Fibroblast of lung (primary cell): ENCODE measurements around the gene SPAG8. TPM values are rescaled to one million over a fixed set of nuclear protein-coding genes. Genes with fewer than 3 reads are reported as not detected.

Source experiments
- DNase-seq, 2 donors: peaks; one replicate each; pipeline versions ENCODE4 v3.0.0 to v3.0.0-alpha.2; 2010; ENCODE audit warnings: low read depth in 2 of 2
- H2AFZ ChIP-seq: 2 replicates; pipeline ENCODE4 v1.5.1; 2012; ENCODE audit warnings: low read length, control low read depth, inconsistent platforms
- H3K27ac ChIP-seq: 2 replicates; pipeline ENCODE4 v1.5.1; 2011; ENCODE audit warnings: low read length, control low read depth; ENCODE audit not compliant: insufficient read depth
- H3K27me3 ChIP-seq: 2 replicates; pipeline ENCODE4 v1.5.1; 2011; ENCODE audit warnings: mild to moderate bottlenecking, low read length; ENCODE audit not compliant: control insufficient read depth, insufficient read depth
- H3K36me3 ChIP-seq: 2 replicates; pipeline ENCODE4 v1.5.1; 2011; ENCODE audit warnings: low read length; ENCODE audit not compliant: control insufficient read depth, insufficient read depth
- H3K4me1 ChIP-seq: 2 replicates; pipeline ENCODE4 v1.5.1; 2011; ENCODE audit warnings: low read length; ENCODE audit not compliant: control insufficient read depth, insufficient read depth; ENCODE audit errors: extremely low read depth
- H3K4me2 ChIP-seq: 2 replicates; pipeline ENCODE4 v1.5.1; 2011; ENCODE audit warnings: low read length, control low read depth; ENCODE audit not compliant: insufficient read depth; ENCODE audit errors: extremely low read depth
- H3K4me3 ChIP-seq, 4 experiments: fragments of 200-600 bp in 1 of 4; sonication (generic) in 1 of 4; replicated peaks in 1 of 4; 2 replicates each; pipeline ENCODE4 v1.5.1; 2011 to 2016; ENCODE audit warnings: low read length in 4 of 4, low read depth in 3 of 4, mild to moderate bottlenecking in 3 of 4, control low read depth in 2 of 4, inconsistent platforms in 1 of 4, mixed read lengths in 1 of 4; ENCODE audit not compliant: insufficient read depth in 1 of 4; ENCODE audit errors: control extremely low read depth in 1 of 4
- H3K79me2 ChIP-seq: 2 replicates; pipeline ENCODE4 v1.5.1; 2012; ENCODE audit warnings: mild to moderate bottlenecking, low read length, inconsistent platforms; ENCODE audit not compliant: control insufficient read depth, insufficient read depth
- H3K9ac ChIP-seq: 2 replicates; pipeline ENCODE4 v1.5.1; 2011; ENCODE audit warnings: mild to moderate bottlenecking, low read length, control low read depth; ENCODE audit not compliant: insufficient read depth
- H3K9me3 ChIP-seq: 2 replicates; pipeline ENCODE4 v1.5.1; 2012; ENCODE audit warnings: low read depth, low read length; ENCODE audit not compliant: control insufficient read depth, insufficient read depth
- H4K20me1 ChIP-seq: 2 replicates; pipeline ENCODE4 v1.5.1; 2011; ENCODE audit warnings: low read length; ENCODE audit not compliant: control insufficient read depth, insufficient read depth; ENCODE audit errors: extremely low read depth
- EZH2 ChIP-seq: IDR thresholded peaks from 2 replicates; pipeline ENCODE4 v1.5.1; 2012; ENCODE audit warnings: low read length, control low read depth, mild to moderate bottlenecking; ENCODE audit errors: missing control alignments
- polyA plus RNA-seq, 2 donors: library from polyadenylated mRNA; depleted of rRNA in 1 of 2; stranded (reverse) in 1 of 2; unstranded in 1 of 2; fragments of >200 nt; gene quantifications; 2 replicates each; pipeline ENCODE4 v1.2.1, GENCODE V29; 2011 to 2012; ENCODE audit warnings: missing spikeins in 1 of 2
- total RNA-seq: library from RNA; depleted of rRNA; stranded (reverse); fragments of >200 nt; gene quantifications from 2 replicates; pipeline ENCODE4 v1.2.1, GENCODE V29; 2014
- TF ChIP-seq, protein P1 (sequence below), 2 donors: IDR thresholded peaks in 1 of 2; conservative IDR thresholded peaks in 1 of 2; 1 replicate in 1 of 2; 2 replicates in 1 of 2; pipeline ENCODE4 v1.5.1; 2011 to 2012; ENCODE audit warnings: low read length in 2 of 2, control low read depth in 1 of 2, inconsistent platforms in 1 of 2, low read depth in 1 of 2, mild to moderate bottlenecking in 1 of 2

SPAG8 gene
- total and polyA plus RNA-seq, 2 donors (not counting 1 experiment from before 2014, with no cell fraction given), result 0.64 to 1.3 TPM

DNA sequence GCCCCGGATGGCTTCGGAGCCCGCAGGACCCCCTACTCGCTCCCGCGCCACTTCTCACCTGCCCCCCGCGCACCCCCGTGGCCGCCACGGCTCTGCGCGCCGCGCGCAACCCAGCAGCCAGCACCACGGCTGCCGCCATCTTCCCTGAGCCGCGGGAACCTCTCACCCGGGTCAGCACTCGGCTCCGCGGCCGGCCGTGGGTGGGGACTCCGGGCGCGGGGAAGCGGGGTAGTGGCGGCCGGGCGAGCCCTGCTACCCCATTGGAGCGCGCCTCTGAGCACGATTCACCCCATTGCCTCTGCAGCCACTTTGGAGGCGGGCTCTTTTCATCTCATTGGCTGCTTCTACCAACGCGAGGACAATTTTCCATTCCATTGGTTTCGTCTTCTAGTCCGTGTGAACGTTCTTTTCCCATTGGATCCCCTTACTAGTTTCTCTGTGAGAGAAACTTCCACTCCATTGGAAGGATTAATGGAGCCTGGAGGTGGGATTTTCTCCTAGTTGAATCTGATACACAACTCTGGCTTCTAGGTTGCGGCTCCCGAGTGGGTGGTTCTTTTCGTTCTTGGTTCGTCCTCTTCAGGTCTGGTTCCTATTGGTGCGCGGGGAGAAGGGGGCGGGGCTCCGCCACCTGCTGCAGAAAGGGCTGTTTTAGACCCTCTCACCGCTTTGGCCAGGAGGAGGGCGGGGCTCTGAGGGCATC lies 2.9 kb upstream of the SPAG8 start, which contains the start of gene HINT2:
HINT2 (minus strand) TSS at position 202 of the 703 bp plus-strand sequence; CDS start at position 139, 63 bp downstream.
- Histone ChIP-seq H3K27me3 (peaks cover 2% of the 10 kb centered on the region), H3K4me3 (peak within 1 kb of the TSS; percentile 69 to 90 (median 81)), H3K27ac (peak within 1 kb of the TSS; percentile 83), H3K36me3 (no peaks in the 10 kb centered on the region), H3K4me2 (peak within 1 kb of the TSS; percentile 90), H2AFZ (peak within 1 kb of the TSS; percentile 67), H3K79me2 (no peaks in the 10 kb centered on the region), H3K9ac (peak within 1 kb of the TSS; percentile 80), H4K20me1 (no peaks in the 10 kb centered on the region), H3K9me3 (no peaks in the 10 kb centered on the region), H3K4me1 (peaks cover 12% of the 10 kb centered on the region)
- TF ChIP-seq EZH2, result no peak
- TF ChIP-seq, protein P1, sequence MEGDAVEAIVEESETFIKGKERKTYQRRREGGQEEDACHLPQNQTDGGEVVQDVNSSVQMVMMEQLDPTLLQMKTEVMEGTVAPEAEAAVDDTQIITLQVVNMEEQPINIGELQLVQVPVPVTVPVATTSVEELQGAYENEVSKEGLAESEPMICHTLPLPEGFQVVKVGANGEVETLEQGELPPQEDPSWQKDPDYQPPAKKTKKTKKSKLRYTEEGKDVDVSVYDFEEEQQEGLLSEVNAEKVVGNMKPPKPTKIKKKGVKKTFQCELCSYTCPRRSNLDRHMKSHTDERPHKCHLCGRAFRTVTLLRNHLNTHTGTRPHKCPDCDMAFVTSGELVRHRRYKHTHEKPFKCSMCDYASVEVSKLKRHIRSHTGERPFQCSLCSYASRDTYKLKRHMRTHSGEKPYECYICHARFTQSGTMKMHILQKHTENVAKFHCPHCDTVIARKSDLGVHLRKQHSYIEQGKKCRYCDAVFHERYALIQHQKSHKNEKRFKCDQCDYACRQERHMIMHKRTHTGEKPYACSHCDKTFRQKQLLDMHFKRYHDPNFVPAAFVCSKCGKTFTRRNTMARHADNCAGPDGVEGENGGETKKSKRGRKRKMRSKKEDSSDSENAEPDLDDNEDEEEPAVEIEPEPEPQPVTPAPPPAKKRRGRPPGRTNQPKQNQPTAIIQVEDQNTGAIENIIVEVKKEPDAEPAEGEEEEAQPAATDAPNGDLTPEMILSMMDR (conservative IDR thresholded peaks at IDR 0.05 in 1 of 2, IDR thresholded peaks at IDR 0.05 in 1 of 2; ENCODE audit: low read depth in 1 of 2, low read length in 2 of 2), result no peak
- peak; percentile 99 for DNase-seq

DNA sequence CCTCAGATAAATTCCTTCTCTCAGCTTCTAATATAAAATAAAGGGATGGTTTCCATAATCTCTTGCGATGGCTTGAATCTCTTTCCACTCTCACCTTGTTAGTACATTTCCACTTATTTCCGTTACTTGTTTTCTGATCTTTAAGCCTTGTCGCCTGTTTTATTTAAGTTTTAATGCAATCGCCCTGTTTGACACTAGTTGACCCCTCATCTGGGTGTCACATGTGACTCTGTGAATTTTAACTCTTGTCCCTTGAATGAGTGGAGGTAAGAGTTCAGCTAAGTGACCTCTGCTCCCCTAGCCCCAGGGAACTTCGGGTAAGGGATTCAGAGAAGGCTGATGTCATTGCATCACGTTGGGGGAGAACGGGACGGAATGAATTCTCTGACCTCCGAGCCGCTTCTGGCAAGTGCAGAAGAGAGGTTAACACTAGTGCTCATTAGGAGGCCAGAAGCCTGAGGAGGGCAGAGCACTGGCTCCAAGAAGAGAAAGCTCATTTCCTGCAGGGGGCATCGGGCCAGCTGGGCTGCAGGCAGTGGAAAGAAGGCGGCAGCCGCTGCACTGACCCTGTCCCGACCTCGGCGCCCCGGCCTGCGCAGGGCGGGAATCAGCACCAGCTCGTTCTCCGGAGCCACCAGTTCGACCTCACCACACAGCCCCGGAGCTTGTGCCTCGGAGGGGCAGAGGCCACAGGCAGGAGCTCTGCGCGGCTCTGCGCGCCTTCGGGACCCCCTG lies 2.2 kb upstream of the SPAG8 start:
- Histone ChIP-seq H3K4me1 (peaks cover 12% of the 10 kb centered on the region), H3K79me2 (no peaks in the 10 kb centered on the region), H3K4me3 (peak overlapping the region; percentile 62 to 90 (median 81)), H3K9ac (peak overlapping the region; percentile 80), H3K9me3 (no peaks in the 10 kb centered on the region), H3K27me3 (peaks cover 2% of the 10 kb centered on the region), H3K36me3 (no peaks in the 10 kb centered on the region), H2AFZ (peak overlapping the region; percentile 67), H4K20me1 (no peaks in the 10 kb centered on the region), H3K27ac (peak overlapping the region; percentile 83), H3K4me2 (peak overlapping the region; percentile 90)
- DNase-seq, result peak; percentile 41 to 64
- no peak for TF ChIP-seq EZH2
- TF ChIP-seq, protein P1 (conservative IDR thresholded peaks at IDR 0.05 in 1 of 2, IDR thresholded peaks at IDR 0.05 in 1 of 2; ENCODE audit: low read depth in 1 of 2, low read length in 2 of 2), result peak in 1 of 2 donors; percentile 40

DNA sequence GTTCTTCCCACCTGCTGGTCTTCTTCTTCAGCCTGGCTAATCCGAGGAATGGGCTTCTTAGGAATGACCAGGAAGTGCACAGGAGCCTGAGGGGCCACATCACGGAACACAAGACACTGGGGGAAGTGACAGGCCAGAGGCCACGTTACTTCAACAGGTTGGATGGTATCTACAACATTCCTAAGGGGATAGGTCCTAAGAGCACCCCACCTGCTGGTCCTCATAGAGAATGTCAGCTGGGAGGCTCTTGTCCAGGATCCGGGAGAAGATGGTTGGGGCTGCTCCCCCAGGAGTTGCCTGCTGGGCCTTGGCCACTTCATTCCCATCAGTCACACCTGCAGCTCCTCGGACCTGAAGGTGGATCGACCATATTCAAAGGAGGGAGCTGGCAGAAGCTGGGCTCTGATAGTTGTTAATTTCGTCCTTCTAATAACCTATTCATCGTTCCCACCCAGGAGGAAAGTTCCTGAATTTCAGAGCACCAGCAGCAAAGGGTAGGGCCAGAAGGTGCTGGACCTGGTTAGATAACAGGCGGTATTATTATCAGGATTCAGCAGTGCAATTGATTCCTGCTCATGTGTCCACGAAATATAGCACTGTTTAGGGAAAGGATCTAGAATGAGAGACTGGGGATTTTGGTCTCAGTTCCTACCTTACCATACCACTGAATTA lies 1.5 kb upstream of the SPAG8 start:
- H3K4me1 ChIP-seq, result peaks cover 12% of the 10 kb centered on the region
- peak overlapping the region; percentile 90 for H3K4me2 ChIP-seq
- no peaks in the 10 kb centered on the region for H4K20me1 ChIP-seq
- H3K27me3 ChIP-seq, result peaks cover 2% of the 10 kb centered on the region
- H3K79me2 ChIP-seq, result no peaks in the 10 kb centered on the region
- H3K36me3 ChIP-seq, result no peaks in the 10 kb centered on the region
- DNase-seq, result peak in 1 of 2 donors; percentile 38
- peak overlapping the region; percentile 9 for H3K27ac ChIP-seq
- no peak overlapping the region for H3K9ac ChIP-seq
- H3K9me3 ChIP-seq, result no peaks in the 10 kb centered on the region
- peak overlapping the region in 2 of 4 experiments; percentile 62 to 86 for H3K4me3 ChIP-seq
- TF ChIP-seq EZH2, result no peak
- TF ChIP-seq, protein P1 (conservative IDR thresholded peaks at IDR 0.05 in 1 of 2, IDR thresholded peaks at IDR 0.05 in 1 of 2; ENCODE audit: low read depth in 1 of 2, low read length in 2 of 2), result peak in 1 of 2 donors; percentile 31
- no peak overlapping the region for H2AFZ ChIP-seq
